ENCODE data around the gene ZNF44. TPM values are rescaled to one million over a fixed set of nuclear protein-coding genes. Genes with fewer than 3 reads are reported as not detected.

ZNF44 gene
- total and polyA plus RNA-seq, 2 of the 13 experiments (the other 11 are each of a cell fraction or from before 2014, with no cell fraction given): 6.9 to 15.7 TPM

GRCh38 chr19:12294249-12295158, at the start of gene ZNF44 (continued):
- TF ChIP-seq PCBP1 (IDR thresholded peaks at IDR 0.05; ENCODE audit: borderline replicate concordance, low read depth, low read length) (no peak), BCL3 (CRISPR knock-in tag; IDR thresholded peaks at IDR 0.05) (peak; percentile 69; the same call in 1 of the 2 replicates), ZNF17 (CRISPR knock-in tag; IDR thresholded peaks at IDR 0.05) (no peak), ZNF580 (CRISPR knock-in tag; IDR thresholded peaks at IDR 0.05; ENCODE audit: borderline replicate concordance, low read depth) (no peak; the same call in 1 of the 2 replicates), MBNL3 (CRISPR knock-in tag; conservative IDR thresholded peaks at IDR 0.05) (no peak), ZNF317 (CRISPR knock-in tag; IDR thresholded peaks at IDR 0.05) (peak; percentile 58; the same call in 1 of the 2 replicates), THAP8 (CRISPR knock-in tag; IDR thresholded peaks at IDR 0.05; ENCODE audit: borderline replicate concordance) (no peak), SP2 (CRISPR knock-in tag; IDR thresholded peaks at IDR 0.05) (peak; percentile 92), ZNF331 (CRISPR knock-in tag; IDR thresholded peaks at IDR 0.05) (0 out of 2 replicates have a peak, but pooled peaks have one; percentile 8), DMAP1 (CRISPR knock-in tag; IDR thresholded peaks at IDR 0.05) (peak; percentile 10; the same call in 1 of the 2 replicates), IRX3 (CRISPR knock-in tag; IDR thresholded peaks at IDR 0.05; ENCODE audit: borderline replicate concordance, low read depth) (0 out of 2 replicates have a peak, but pooled peaks have one; percentile 43), ZBTB8A (CRISPR knock-in tag; IDR thresholded peaks at IDR 0.05; ENCODE audit: borderline replicate concordance, low read depth) (no peak), SMARCE1 (IDR thresholded peaks at IDR 0.05; ENCODE audit: borderline replicate concordance) (no peak), HMG20A (CRISPR knock-in tag; IDR thresholded peaks at IDR 0.05; ENCODE audit: borderline replicate concordance) (no peak), GATAD2A (CRISPR knock-in tag; IDR thresholded peaks at IDR 0.05) (no peak), GATAD1 (CRISPR knock-in tag; IDR thresholded peaks at IDR 0.05) (0 out of 2 replicates have a peak, but pooled peaks have one; percentile 53), PRDM10 (CRISPR knock-in tag; IDR thresholded peaks at IDR 0.05; ENCODE audit: low read depth) (no peak), MED1 (CRISPR knock-in tag; IDR thresholded peaks at IDR 0.05) (peak; percentile 63), U2AF2 (IDR thresholded peaks at IDR 0.05; ENCODE audit: low read depth, low read length) (no peak), ZNF253 (CRISPR knock-in tag; IDR thresholded peaks at IDR 0.05; ENCODE audit: borderline replicate concordance) (no peak), PHF8 (CRISPR knock-in tag; IDR thresholded peaks at IDR 0.05) (peak; percentile 52), RXRB (CRISPR knock-in tag; IDR thresholded peaks at IDR 0.05; ENCODE audit: borderline replicate concordance) (peak; percentile 82), MXD1 (CRISPR knock-in tag; IDR thresholded peaks at IDR 0.05) (no peak), HNRNPH1 (optimal IDR thresholded peaks at IDR 0.05; ENCODE audit: low read depth, low read length) (no peak)

All from HepG2 (cell line).